Measurements from ENCODE around the gene RETREG1. TPM values are rescaled to one million over a fixed set of nuclear protein-coding genes. Genes with fewer than 3 reads are reported as not detected.
"Not testable (repeated sequence)": the region's sequence is repeated elsewhere in the genome, so short reads cannot be mapped to it uniquely, and the experiment has no call there.

The RETREG1 gene
- total RNA-seq, 4 donors from 2014 or later, result 22.5 to 73.3 (median 43.6) TPM

GRCh38 chr5:16483361-16483760, 133.4 kb downstream of the RETREG1 start:
- no peak for ATAC-seq (ENCODE audit: low FRiP score)
- TF ChIP-seq CTCF (IDR thresholded peaks at IDR 0.05), result no peak
- no peak for DNase-seq (ENCODE audit: low spot score)

- DNase-seq (ENCODE audit: low spot score) (no peak), ATAC-seq (ENCODE audit: low FRiP score) (no peak)
- TF ChIP-seq CTCF (IDR thresholded peaks at IDR 0.05), result no peak
Observed at GRCh38 chr5:16482891-16483290, 133.9 kb downstream of the RETREG1 start.

- DNase-seq (ENCODE audit: low spot score), result no peak
- no peak for ATAC-seq (ENCODE audit: low FRiP score)
- no peak for TF ChIP-seq CTCF (IDR thresholded peaks at IDR 0.05)
Observed at GRCh38 chr5:16480821-16481538, 135.8 kb downstream of the RETREG1 start.

- DNase-seq (ENCODE audit: low spot score) (no peak), ATAC-seq (ENCODE audit: low FRiP score) (no peak)
- no peak for TF ChIP-seq CTCF (IDR thresholded peaks at IDR 0.05)
Observed at GRCh38 chr5:16480144-16480543, 136.7 kb downstream of the RETREG1 start.

GRCh38 chr5:16477541-16477940, 139.3 kb downstream of the RETREG1 start:
- no peak for TF ChIP-seq CTCF (IDR thresholded peaks at IDR 0.05)
- ATAC-seq (ENCODE audit: low FRiP score), result no peak
- no peak for DNase-seq (ENCODE audit: low spot score)

GRCh38 chr5:16476417-16476816, 140.4 kb downstream of the RETREG1 start:
- DNase-seq (ENCODE audit: low spot score); ATAC-seq (ENCODE audit: low FRiP score): not testable (repeated sequence)

- DNase-seq (ENCODE audit: low spot score), result no peak
- TF ChIP-seq CTCF (IDR thresholded peaks at IDR 0.05), result no peak
- ATAC-seq (ENCODE audit: low FRiP score), result no peak
Observed at GRCh38 chr5:16471387-16471786, 145.4 kb downstream of the RETREG1 start.

All from omental fat pad (tissue), 4 donors.